Panc1 (cell line): ENCODE results near the gene ZNF613. TPM values are rescaled to one million over a fixed set of nuclear protein-coding genes. Genes with fewer than 3 reads are reported as not detected.

Source experiments
- ATAC-seq: fragments of 200-7000 bp; cut with Tn5 transposase; 2 replicates; pipeline ENCODE4 v1.9.1; 2020; ENCODE audit warnings: mild to moderate bottlenecking, moderate library complexity
- BruUV-seq: library from RNA; stranded (reverse); fragments of 400-500 nt; replicated peaks from 2 replicates; lab custom pipeline; 2021; lab: Mats Ljungman, UMichigan
- CTCF ChIA-PET: fragments of 300-600 bp; sonication (Branson Sonifier 250); formaldehyde crosslinking; loops from one replicate; lab custom pipeline; 2022; ENCODE audit warnings: antibody characterized with exemption; lab: Charles Lee
- POLR2A ChIA-PET: fragments of 300-600 bp; sonication (Branson Sonifier 250); formaldehyde crosslinking; loops from one replicate; lab custom pipeline; 2022; ENCODE audit warnings: antibody characterized with exemption; lab: Charles Lee
- DNase-seq: peaks from one replicate; pipeline ENCODE4 v3.0.0-alpha.2; 2010; ENCODE audit warnings: low read depth, low spot score
- H3K27ac ChIP-seq: 2 replicates; pipeline ENCODE4 v1.5.1; 2011; ENCODE audit warnings: mild to moderate bottlenecking, low read length, inconsistent platforms
- H3K27me3 ChIP-seq: fragments of 200-500 bp; sonication (Bioruptor generic); 2 replicates; pipeline ENCODE4 v1.6.0; 2014; ENCODE audit warnings: low read length, inconsistent platforms; ENCODE audit not compliant: control insufficient read depth, insufficient read depth
- H3K36me3 ChIP-seq: fragments of 200-500 bp; sonication (Bioruptor generic); 2 replicates; pipeline ENCODE4 v1.5.1; 2014; ENCODE audit warnings: inconsistent platforms, mild to moderate bottlenecking, low read length, moderate library complexity; ENCODE audit not compliant: control insufficient read depth, insufficient read depth
- H3K4me1 ChIP-seq: 2 replicates; pipeline ENCODE4 v1.5.1; 2011; ENCODE audit warnings: inconsistent platforms, mild to moderate bottlenecking, low read length, moderate library complexity; ENCODE audit not compliant: control insufficient read depth, insufficient read depth
- H3K4me3 ChIP-seq, 2 experiments: 2 replicates each; pipeline ENCODE4 v1.5.1; 2011 to 2012; ENCODE audit warnings: low read depth in 2 of 2, low read length in 2 of 2, mild to moderate bottlenecking in 2 of 2, inconsistent platforms in 1 of 2, moderate library complexity in 1 of 2
- H3K9me3 ChIP-seq: fragments of 200-500 bp; sonication (Bioruptor generic); 2 replicates; pipeline ENCODE4 v1.5.1; 2014; ENCODE audit warnings: low read depth, mild to moderate bottlenecking, inconsistent platforms, low read length, moderate library complexity; ENCODE audit not compliant: control insufficient read depth, insufficient read depth
- POLR2AphosphoS5 ChIP-seq: IDR thresholded peaks from 2 replicates; pipeline ENCODE4 v1.6.1; 2012; ENCODE audit warnings: mild to moderate bottlenecking, low read depth, low read length, moderate library complexity
- TCF7L2 ChIP-seq: IDR thresholded peaks from 2 replicates; pipeline ENCODE4 v1.6.1; 2011; ENCODE audit warnings: mild to moderate bottlenecking, low read depth, low read length, inconsistent platforms
- in situ Hi-C: cut with HindIII; loops from 2 replicates; pipeline ENCODE4 v1.10.0; 2016; ENCODE audit warnings: low sequenced_read_pairs, low pct_unique_long_range_greater_than_20kb
- intact Hi-C: fragments of 100-400 bp; cut with micrococcal nuclease; formaldehyde crosslinking; loops from one replicate; pipeline ENCODE4 v1.10.0; 2022; ENCODE audit not compliant: unreplicated experiment
- total RNA-seq: library from RNA; stranded (reverse); gene quantifications from one replicate; pipeline ENCODE4 v1.2.1, GENCODE V29; 2021; ENCODE audit not compliant: unreplicated experiment
- TF ChIP-seq, protein P1 (sequence below), 2 experiments: IDR thresholded peaks; 2 replicates each; pipeline ENCODE4 v1.6.1; 2011 to 2012; ENCODE audit warnings: low read depth in 2 of 2, control low read depth in 1 of 2, low read length in 1 of 2, mild to moderate bottlenecking in 1 of 2, moderate library complexity in 1 of 2; ENCODE audit not compliant: insufficient read depth in 1 of 2
- TF ChIP-seq, protein P2 (sequence below): fragments of 450-650 bp; IDR thresholded peaks from 2 replicates; pipeline ENCODE4 v1.5.1; 2017; ENCODE audit warnings: mild to moderate bottlenecking

ZNF613 gene
- total RNA-seq, 1 experiment from 2014 or later = 3.1 TPM

DNA sequence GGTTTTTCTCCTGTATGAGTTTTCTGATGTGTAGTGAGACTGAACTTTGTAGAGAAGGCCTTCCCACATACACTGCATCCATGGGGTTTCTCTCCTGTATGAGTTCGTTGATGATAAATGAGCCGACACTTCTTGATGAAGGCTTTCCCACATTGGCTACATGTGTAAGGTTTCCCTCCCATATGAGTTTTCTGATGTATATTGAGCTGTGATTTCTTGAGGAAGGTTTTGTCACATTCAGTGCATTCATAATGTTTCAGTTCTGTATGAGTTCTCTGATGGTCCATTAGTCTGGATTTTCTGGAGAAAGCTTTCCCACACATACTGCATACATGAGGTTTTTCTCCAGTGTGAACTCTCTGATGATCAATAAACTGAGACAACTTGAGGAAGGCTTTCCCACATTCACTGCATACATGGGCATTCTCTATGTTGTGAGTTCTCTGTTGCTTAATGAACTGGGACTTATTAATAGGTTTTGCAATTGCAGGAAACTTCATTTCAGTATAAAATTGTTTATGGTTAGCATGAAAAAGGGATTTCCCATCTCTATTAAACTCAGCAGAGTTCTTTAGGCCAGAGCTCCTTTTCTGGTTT is 66.9 kb downstream of the ZNF613 start:
- intact Hi-C loops (no loop called here), in situ Hi-C loops (no loop called here)
- ATAC-seq (no peak), DNase-seq (no peak)
- Histone ChIP-seq H3K36me3 (no peaks in the 10 kb centered on the region), H3K27me3 (no peaks in the 10 kb centered on the region), H3K4me3 (no peak overlapping the region), H3K4me1 (no peaks in the 10 kb centered on the region), H3K27ac (no peak overlapping the region), H3K9me3 (peaks cover 61% of the 10 kb centered on the region)
- TF ChIP-seq, protein P1, sequence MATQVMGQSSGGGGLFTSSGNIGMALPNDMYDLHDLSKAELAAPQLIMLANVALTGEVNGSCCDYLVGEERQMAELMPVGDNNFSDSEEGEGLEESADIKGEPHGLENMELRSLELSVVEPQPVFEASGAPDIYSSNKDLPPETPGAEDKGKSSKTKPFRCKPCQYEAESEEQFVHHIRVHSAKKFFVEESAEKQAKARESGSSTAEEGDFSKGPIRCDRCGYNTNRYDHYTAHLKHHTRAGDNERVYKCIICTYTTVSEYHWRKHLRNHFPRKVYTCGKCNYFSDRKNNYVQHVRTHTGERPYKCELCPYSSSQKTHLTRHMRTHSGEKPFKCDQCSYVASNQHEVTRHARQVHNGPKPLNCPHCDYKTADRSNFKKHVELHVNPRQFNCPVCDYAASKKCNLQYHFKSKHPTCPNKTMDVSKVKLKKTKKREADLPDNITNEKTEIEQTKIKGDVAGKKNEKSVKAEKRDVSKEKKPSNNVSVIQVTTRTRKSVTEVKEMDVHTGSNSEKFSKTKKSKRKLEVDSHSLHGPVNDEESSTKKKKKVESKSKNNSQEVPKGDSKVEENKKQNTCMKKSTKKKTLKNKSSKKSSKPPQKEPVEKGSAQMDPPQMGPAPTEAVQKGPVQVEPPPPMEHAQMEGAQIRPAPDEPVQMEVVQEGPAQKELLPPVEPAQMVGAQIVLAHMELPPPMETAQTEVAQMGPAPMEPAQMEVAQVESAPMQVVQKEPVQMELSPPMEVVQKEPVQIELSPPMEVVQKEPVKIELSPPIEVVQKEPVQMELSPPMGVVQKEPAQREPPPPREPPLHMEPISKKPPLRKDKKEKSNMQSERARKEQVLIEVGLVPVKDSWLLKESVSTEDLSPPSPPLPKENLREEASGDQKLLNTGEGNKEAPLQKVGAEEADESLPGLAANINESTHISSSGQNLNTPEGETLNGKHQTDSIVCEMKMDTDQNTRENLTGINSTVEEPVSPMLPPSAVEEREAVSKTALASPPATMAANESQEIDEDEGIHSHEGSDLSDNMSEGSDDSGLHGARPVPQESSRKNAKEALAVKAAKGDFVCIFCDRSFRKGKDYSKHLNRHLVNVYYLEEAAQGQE (IDR thresholded peaks at IDR 0.05; ENCODE audit: insufficient read depth in 1 of 2, low read depth in 2 of 2, low read length in 1 of 2) = no peak
- TF ChIP-seq, protein P2, sequence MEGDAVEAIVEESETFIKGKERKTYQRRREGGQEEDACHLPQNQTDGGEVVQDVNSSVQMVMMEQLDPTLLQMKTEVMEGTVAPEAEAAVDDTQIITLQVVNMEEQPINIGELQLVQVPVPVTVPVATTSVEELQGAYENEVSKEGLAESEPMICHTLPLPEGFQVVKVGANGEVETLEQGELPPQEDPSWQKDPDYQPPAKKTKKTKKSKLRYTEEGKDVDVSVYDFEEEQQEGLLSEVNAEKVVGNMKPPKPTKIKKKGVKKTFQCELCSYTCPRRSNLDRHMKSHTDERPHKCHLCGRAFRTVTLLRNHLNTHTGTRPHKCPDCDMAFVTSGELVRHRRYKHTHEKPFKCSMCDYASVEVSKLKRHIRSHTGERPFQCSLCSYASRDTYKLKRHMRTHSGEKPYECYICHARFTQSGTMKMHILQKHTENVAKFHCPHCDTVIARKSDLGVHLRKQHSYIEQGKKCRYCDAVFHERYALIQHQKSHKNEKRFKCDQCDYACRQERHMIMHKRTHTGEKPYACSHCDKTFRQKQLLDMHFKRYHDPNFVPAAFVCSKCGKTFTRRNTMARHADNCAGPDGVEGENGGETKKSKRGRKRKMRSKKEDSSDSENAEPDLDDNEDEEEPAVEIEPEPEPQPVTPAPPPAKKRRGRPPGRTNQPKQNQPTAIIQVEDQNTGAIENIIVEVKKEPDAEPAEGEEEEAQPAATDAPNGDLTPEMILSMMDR = no peak
- TF ChIP-seq TCF7L2 = no peak
- TF ChIP-seq POLR2AphosphoS5 = no peak
- no TSS peak for BruUV-seq
- ChIA-PET CTCF (no interaction called here), POLR2A (no interaction called here)

Other genes starting within 250 kb of the ZNF613 start
- gene SPACA6, start 234.1 kb upstream of the ZNF613 start, total RNA-seq = 14.3 TPM
- not detected for gene HAS1, start 203.5 kb upstream of the ZNF613 start, total RNA-seq
- not detected for gene FPR1, start 175.6 kb upstream of the ZNF613 start, total RNA-seq
- gene FPR2, start 166.3 kb upstream of the ZNF613 start, total RNA-seq = not detected
- 0.08 TPM for gene FPR3, start 132.3 kb upstream of the ZNF613 start, total RNA-seq
- gene ZNF577, start 39.5 kb upstream of the ZNF613 start, total RNA-seq = 3.6 TPM
- 4.3 TPM for gene ZNF649, start 22.5 kb upstream of the ZNF613 start, total RNA-seq
- gene ZNF350, start 59.4 kb downstream of the ZNF613 start, total RNA-seq = 5.1 TPM
- gene ZNF615, start 80.7 kb downstream of the ZNF613 start, total RNA-seq = 3.6 TPM
- 4.1 TPM for gene ZNF614, start 100.9 kb downstream of the ZNF613 start, total RNA-seq
- gene ZNF432, start 121.4 kb downstream of the ZNF613 start, total RNA-seq = 8.2 TPM
- gene ZNF841, start 168.3 kb downstream of the ZNF613 start, total RNA-seq = 10.8 TPM
- gene ZNF616, start 212.5 kb downstream of the ZNF613 start, total RNA-seq = 5.3 TPM
- 6.3 TPM for gene ZNF836, start 244.1 kb downstream of the ZNF613 start, total RNA-seq